K562 (cell line): ENCODE measurements around the gene CREB3L2. TPM values are rescaled to one million over a fixed set of nuclear protein-coding genes. Genes with fewer than 3 reads are reported as not detected.

ENCODE experiments used
- ATAC-seq: fragments of 200-7000 bp; cut with Tn5 transposase; 3 replicates; pipeline ENCODE4 v1.9.1; 2020; ENCODE audit warnings: moderate library complexity
- BruUV-seq: library from RNA; stranded (reverse); fragments of 400-500 nt; replicated peaks from 2 replicates; lab custom pipeline; 2021; lab: Mats Ljungman, UMichigan
- CTCF ChIA-PET: fragments of 300-600 bp; formaldehyde crosslinking; extraction: SDS; loops from one replicate; lab custom pipeline; 2021; ENCODE audit warnings: low intra/inter-chr PET ratio; lab: Yijun Ruan, JAX
- POLR2A ChIA-PET: fragments of 300-600, 350-650 bp; sonication (Branson Sonifier 250); formaldehyde crosslinking; extraction: SDS; loops from one replicate; lab custom pipeline; 2021; ENCODE audit warnings: antibody characterized with exemption, inconsistent platforms; lab: Yijun Ruan, JAX
- DNase-seq, 4 experiments: peaks; one replicate each; pipeline versions ENCODE4 v3.0.0 to v3.0.0-alpha.2; 2011 to 2018; ENCODE audit warnings: low spot score in 3 of 4, mixed read lengths in 3 of 4; ENCODE audit errors: extremely low read depth in 1 of 4
- FAIRE-seq: peaks from 2 replicates; lab custom pipeline; 2011; peaks lifted over from hg19 to GRCh38; lab: Jason Lieb, UNC
- H2AFZ ChIP-seq: 2 replicates; pipeline ENCODE4 v1.6.0; 2011; ENCODE audit warnings: low read depth, low read length, control low read depth, inconsistent platforms
- H3K27ac ChIP-seq: fragments of 200-600 bp; 3 replicates; pipeline ENCODE4 v1.8.0; 2011; ENCODE audit warnings: low read depth, mild to moderate bottlenecking, control low read depth, inconsistent platforms, low read length, moderate library complexity, mixed read lengths; ENCODE audit errors: extremely low read depth
- H3K27me3 ChIP-seq, 2 experiments: fragments of 300-600 bp in 1 of 2; 2 replicates in 1 of 2; 3 replicates in 1 of 2; pipeline versions ENCODE4 v1.6.0 to v1.8.0; 2011; ENCODE audit warnings: inconsistent platforms in 2 of 2, low read length in 2 of 2, mild to moderate bottlenecking in 1 of 2, mixed read lengths in 1 of 2, moderate library complexity in 1 of 2; ENCODE audit not compliant: control insufficient read depth in 2 of 2, insufficient read depth in 2 of 2
- H3K36me3 ChIP-seq: fragments of 300-600 bp; 3 replicates; pipeline ENCODE4 v1.8.0; 2011; ENCODE audit warnings: mild to moderate bottlenecking, low read length, inconsistent platforms; ENCODE audit not compliant: control insufficient read depth, insufficient read depth
- H3K4me1 ChIP-seq, 2 experiments: fragments of 200-600 bp in 1 of 2; replicated peaks in 1 of 2; 2 replicates in 1 of 2; 3 replicates in 1 of 2; pipeline versions ENCODE4 v1.5.1 to v1.8.0; 2011; ENCODE audit warnings: inconsistent platforms in 2 of 2, low read length in 2 of 2, mild to moderate bottlenecking in 1 of 2, mixed read lengths in 1 of 2, moderate library complexity in 1 of 2; ENCODE audit not compliant: control insufficient read depth in 2 of 2, insufficient read depth in 2 of 2
- H3K4me2 ChIP-seq: 2 replicates; pipeline ENCODE4 v1.6.1; 2011; ENCODE audit warnings: low read length, control low read depth, inconsistent platforms, mixed read lengths; ENCODE audit not compliant: insufficient read depth
- H3K4me3 ChIP-seq: fragments of 200-600 bp; sonication (generic), shearing (Covaris generic); 2 replicates; pipeline ENCODE4 v1.5.1; 2016; ENCODE audit warnings: control low read depth, inconsistent platforms
- H3K79me2 ChIP-seq: fragments of 200-600 bp; 3 replicates; pipeline ENCODE4 v1.8.0; 2011; ENCODE audit warnings: low read length, inconsistent platforms; ENCODE audit not compliant: control insufficient read depth, insufficient read depth
- H3K9ac ChIP-seq, 2 experiments: 2 replicates each; pipeline versions ENCODE4 v1.6.0 to v1.6.1; 2011; ENCODE audit warnings: low read depth in 2 of 2, low read length in 2 of 2, control low read depth in 1 of 2, inconsistent platforms in 1 of 2, mild to moderate bottlenecking in 1 of 2, mixed read lengths in 1 of 2; ENCODE audit not compliant: insufficient read depth in 1 of 2
- H3K9me1 ChIP-seq: one replicate; pipeline ENCODE4 v1.6.0; 2011; ENCODE audit warnings: inconsistent platforms, mild to moderate bottlenecking, low read length, moderate library complexity; ENCODE audit not compliant: control insufficient read depth, insufficient read depth
- H3K9me3 ChIP-seq: replicated peaks from 2 replicates; pipeline ENCODE4 v1.5.1; 2011; ENCODE audit warnings: low read depth, low read length, inconsistent platforms; ENCODE audit not compliant: control insufficient read depth, insufficient read depth
- H4K20me1 ChIP-seq: replicated peaks from 2 replicates; pipeline ENCODE4 v1.6.1; 2011; ENCODE audit warnings: low read length, inconsistent platforms, mixed read lengths; ENCODE audit not compliant: control insufficient read depth, insufficient read depth
- BHLHE40 ChIP-seq: IDR thresholded peaks from 2 replicates; pipeline ENCODE4 v1.6.1; 2011; ENCODE audit warnings: low read length, improper control_type of control experiment
- CREB1 ChIP-seq, 2 experiments: sonication (generic) in 1 of 2; formaldehyde crosslinking in 1 of 2; IDR thresholded peaks; 2 replicates each; pipeline versions ENCODE4 v1.6.1 to v1.8.0; 2012 to 2022; ENCODE audit warnings: inconsistent platforms in 1 of 2, mild to moderate bottlenecking in 1 of 2, missing genetic modification reagents in 1 of 2, moderate library complexity in 1 of 2
- CXXC5 ChIP-seq: fragments of 250-450 bp; sonication (Bioruptor Pico); IDR thresholded peaks from 2 replicates; pipeline ENCODE4 v1.8.0; 2022; ENCODE audit warnings: inconsistent platforms, mild to moderate bottlenecking, moderate library complexity
- ELF4 ChIP-seq: fragments of 450-650 bp; formaldehyde crosslinking; IDR thresholded peaks from 2 replicates; pipeline ENCODE4 v1.4.0; 2022; ENCODE audit warnings: missing genetic modification characterization
- ETV6 ChIP-seq, 3 experiments: fragments of 150-350 bp in 1 of 3; sonication (generic) in 1 of 3; formaldehyde crosslinking in 1 of 3; IDR thresholded peaks; 2 replicates each; pipeline versions ENCODE4 v1.6.1 to v1.8.0; 2014 to 2022; ENCODE audit warnings: borderline replicate concordance in 2 of 3, low read depth in 2 of 3, antibody characterized with exemption in 1 of 3, low read length in 1 of 3, mild to moderate bottlenecking in 1 of 3, missing genetic modification reagents in 1 of 3
- FOSL1 ChIP-seq: fragments of 200-800 bp; sonication (Bioruptor generic); conservative IDR thresholded peaks from 2 replicates; pipeline ENCODE4 v1.6.1; 2016; ENCODE audit warnings: missing genetic modification characterization, missing compliant biosample characterization
- MCM2 ChIP-seq: fragments of 450-650 bp; IDR thresholded peaks from 2 replicates; pipeline ENCODE4 v1.6.1; 2017; ENCODE audit warnings: low read depth, mild to moderate bottlenecking
- NR3C1 ChIP-seq: sonication (generic); formaldehyde crosslinking; IDR thresholded peaks from 2 replicates; pipeline ENCODE4 v1.8.1; 2022; ENCODE audit warnings: missing genetic modification reagents
- NUFIP1 ChIP-seq: fragments of 450-650 bp; IDR thresholded peaks from 2 replicates; pipeline ENCODE4 v1.6.1; 2018; ENCODE audit not compliant: partially characterized antibody
- RAD51 ChIP-seq: fragments of 450-650 bp; IDR thresholded peaks from 2 replicates; pipeline ENCODE4 v1.7.1; 2016; ENCODE audit warnings: low read depth, mild to moderate bottlenecking, borderline replicate concordance
- YBX1 ChIP-seq: fragments of 450-650 bp; IDR thresholded peaks from 2 replicates; pipeline ENCODE4 v1.7.1; 2016; ENCODE audit warnings: mild to moderate bottlenecking
- ZKSCAN3 ChIP-seq: fragments of 250-450 bp; sonication (Bioruptor Pico); IDR thresholded peaks from 2 replicates; pipeline ENCODE4 v1.4.0; 2020
- ZNF311 ChIP-seq: fragments of 250-450 bp; sonication (Bioruptor Pico); IDR thresholded peaks from 2 replicates; pipeline ENCODE4 v1.4.0; 2020; ENCODE audit warnings: mild to moderate bottlenecking, moderate library complexity
- ZNF699 ChIP-seq: fragments of 250-450 bp; sonication (Bioruptor Pico); IDR thresholded peaks from 2 replicates; pipeline ENCODE4 v1.8.0; 2021; ENCODE audit warnings: mild to moderate bottlenecking, moderate library complexity; ENCODE audit not compliant: insufficient replicate concordance
- WGBS: fragments of 100-300 bp; shearing (Covaris generic); methylation state at CpG from one replicate; pipeline ENCODE4 v1.1.6; 2016; ENCODE audit warnings: low coverage, mixed read lengths; ENCODE audit not compliant: insufficient coverage; ENCODE audit errors: missing lambda C conversion rate; 5-methylcytosine and 5-hydroxymethylcytosine counted together
- in situ Hi-C: fragments of 300-500 bp; cut with MboI; formaldehyde crosslinking; loops from 4 replicates; pipeline ENCODE4 v1.15.0; 2018; ENCODE audit warnings: inconsistent platforms, mixed read lengths
- intact Hi-C: fragments of 100-400 bp; cut with micrococcal nuclease; formaldehyde crosslinking; loops from 2 replicates; pipeline ENCODE4 v1.14.2; 2022
- polyA plus RNA-seq, 8 experiments: library from polyadenylated mRNA; depleted of rRNA in 4 of 8; stranded (reverse) in 5 of 8; unstranded in 3 of 8; fragments of >200 nt; fragmentation: Nextera tagmentation in 2 of 8; fragmentation: Illumina TruSeq in 1 of 8; extraction: Ambion mirVana in 2 of 8; extraction: Trizol in 1 of 8; gene quantifications; 2 replicates each; pipeline versions ENCODE4 v1.2.1 to v1.2.3, GENCODE V29; 2011 to 2014; ENCODE audit warnings: inconsistent platforms in 1 of 8, missing spikeins in 1 of 8
- total RNA-seq, 7 experiments: library from RNA; depleted of rRNA in 6 of 7; stranded (reverse); fragments of >200 nt in 6 of 7; fragmentation: Illumina TruSeq in 2 of 7; extraction: Trizol in 2 of 7; gene quantifications; 2 replicates each; pipeline versions ENCODE4 v1.2.1 to v1.2.3, GENCODE V29; 2011 to 2021; ENCODE audit warnings: low replicate concordance in 1 of 7
- TF ChIP-seq, protein P1 (sequence below): sonication (generic); formaldehyde crosslinking; IDR thresholded peaks from 2 replicates; pipeline ENCODE4 v1.8.0; 2022; ENCODE audit warnings: missing genetic modification reagents, mild to moderate bottlenecking, borderline replicate concordance
- TF ChIP-seq, protein P2 (sequence below): fragments of 250-450 bp; sonication (Bioruptor Pico); IDR thresholded peaks from 2 replicates; pipeline ENCODE4 v1.9.0; 2021; ENCODE audit warnings: mild to moderate bottlenecking
- TF ChIP-seq, protein P3 (sequence below): fragments of 450-650 bp; formaldehyde crosslinking; IDR thresholded peaks from 2 replicates; pipeline ENCODE4 v1.4.0; 2022; ENCODE audit warnings: missing genetic modification characterization

CREB3L2 gene
- total and polyA plus RNA-seq, 9 of the 15 experiments (the other 6 are each of a cell fraction or from before 2014, with no cell fraction given), result 7.1 to 45.6 (median 15.8) TPM

DNA sequence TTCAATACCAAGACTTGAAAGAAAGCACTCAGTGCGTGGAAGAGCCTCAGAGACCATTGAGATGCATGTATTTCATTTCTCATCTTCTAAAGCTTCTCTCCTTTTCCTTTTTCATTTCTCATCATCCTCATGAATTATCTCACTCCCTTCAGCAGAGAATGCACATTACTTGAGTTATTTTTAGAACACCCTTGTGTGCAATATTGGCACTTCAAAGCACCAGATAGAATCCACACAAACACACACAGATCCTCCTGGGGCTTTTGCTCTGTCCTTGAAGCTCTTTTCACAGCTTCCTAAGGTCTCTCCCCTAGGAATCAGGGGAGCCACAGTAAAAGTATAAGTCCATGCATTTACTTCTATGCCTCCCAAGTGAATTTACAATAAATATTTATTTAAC, 173.4 kb downstream of the CREB3L2 start (continued):
- TF ChIP-seq, protein P1, sequence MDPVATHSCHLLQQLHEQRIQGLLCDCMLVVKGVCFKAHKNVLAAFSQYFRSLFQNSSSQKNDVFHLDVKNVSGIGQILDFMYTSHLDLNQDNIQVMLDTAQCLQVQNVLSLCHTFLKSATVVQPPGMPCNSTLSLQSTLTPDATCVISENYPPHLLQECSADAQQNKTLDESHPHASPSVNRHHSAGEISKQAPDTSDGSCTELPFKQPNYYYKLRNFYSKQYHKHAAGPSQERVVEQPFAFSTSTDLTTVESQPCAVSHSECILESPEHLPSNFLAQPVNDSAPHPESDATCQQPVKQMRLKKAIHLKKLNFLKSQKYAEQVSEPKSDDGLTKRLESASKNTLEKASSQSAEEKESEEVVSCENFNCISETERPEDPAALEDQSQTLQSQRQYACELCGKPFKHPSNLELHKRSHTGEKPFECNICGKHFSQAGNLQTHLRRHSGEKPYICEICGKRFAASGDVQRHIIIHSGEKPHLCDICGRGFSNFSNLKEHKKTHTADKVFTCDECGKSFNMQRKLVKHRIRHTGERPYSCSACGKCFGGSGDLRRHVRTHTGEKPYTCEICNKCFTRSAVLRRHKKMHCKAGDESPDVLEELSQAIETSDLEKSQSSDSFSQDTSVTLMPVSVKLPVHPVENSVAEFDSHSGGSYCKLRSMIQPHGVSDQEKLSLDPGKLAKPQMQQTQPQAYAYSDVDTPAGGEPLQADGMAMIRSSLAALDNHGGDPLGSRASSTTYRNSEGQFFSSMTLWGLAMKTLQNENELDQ (CRISPR knock-in tag), result no peak
- TF ChIP-seq ZKSCAN3 (CRISPR knock-in tag) (no peak), NR3C1 (CRISPR knock-in tag) (no peak), CREB1 (IDR thresholded peaks at IDR 0.05) (no peak), CREB1 (CRISPR knock-in tag; IDR thresholded peaks at IDR 0.05) (no peak)

DNA sequence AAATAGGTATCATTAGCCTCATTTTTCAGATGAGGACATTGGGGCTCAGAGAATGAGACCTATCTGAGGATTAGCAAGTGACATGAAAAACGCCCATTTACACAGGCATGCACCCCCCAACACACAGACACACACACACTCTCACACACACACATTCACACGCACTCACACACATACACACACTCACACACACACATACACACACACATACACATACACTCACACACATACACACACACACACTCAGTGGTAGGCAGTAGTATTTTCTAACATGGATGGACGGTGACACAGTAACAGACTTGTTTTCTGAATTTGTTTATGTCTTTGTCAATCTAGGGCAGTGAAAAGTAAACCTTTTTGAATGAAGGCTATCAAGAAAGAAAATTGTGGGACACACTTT, 176.4 kb downstream of the CREB3L2 start:
- 0% methylated on average over 3 of the region's 3 CpGs for WGBS
- ChIA-PET CTCF (no interaction called here), POLR2A (no interaction called here)
- H3K9me3 ChIP-seq, result no peaks in the 10 kb centered on the region
- in situ Hi-C loops (no loop called here), intact Hi-C loops (no loop called here)
- no peaks in the 10 kb centered on the region for H3K79me2 ChIP-seq
- no peak overlapping the region for H3K27ac ChIP-seq
- no peak for ATAC-seq
- peaks cover 4 to 7% of the 10 kb centered on the region in 2 experiments for H3K27me3 ChIP-seq
- H2AFZ ChIP-seq, result no peak overlapping the region
- no peaks in the 10 kb centered on the region for H3K36me3 ChIP-seq
- FAIRE-seq, result peak; percentile 56
- no peak overlapping the region for H3K9ac ChIP-seq
- H3K4me2 ChIP-seq, result no peak overlapping the region
- H4K20me1 ChIP-seq, result no peaks in the 10 kb centered on the region
- no TSS peak for BruUV-seq
- H3K4me3 ChIP-seq, result no peak overlapping the region
- no peak for DNase-seq
- H3K4me1 ChIP-seq, result no peaks in the 10 kb centered on the region
- no peaks in the 10 kb centered on the region for H3K9me1 ChIP-seq
- TF ChIP-seq ELF4 (CRISPR knock-in tag) (no peak; the same call in 1 of the 2 replicates), ETV6 (IDR thresholded peaks at IDR 0.05; ENCODE audit: borderline replicate concordance in 1 of 2, low read depth in 2 of 2, low read length in 1 of 2) (no peak), ETV6 (CRISPR knock-in tag; IDR thresholded peaks at IDR 0.05; ENCODE audit: borderline replicate concordance) (no peak), FOSL1 (tag) (no peak), MCM2 (no peak), ZNF311 (CRISPR knock-in tag) (no peak), BHLHE40 (no peak), RAD51 (no peak), YBX1 (no peak), NUFIP1 (no peak), CXXC5 (CRISPR knock-in tag) (no peak), ZNF699 (no peak)
- TF ChIP-seq, protein P2, sequence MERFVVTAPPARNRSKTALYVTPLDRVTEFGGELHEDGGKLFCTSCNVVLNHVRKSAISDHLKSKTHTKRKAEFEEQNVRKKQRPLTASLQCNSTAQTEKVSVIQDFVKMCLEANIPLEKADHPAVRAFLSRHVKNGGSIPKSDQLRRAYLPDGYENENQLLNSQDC, result no peak
- TF ChIP-seq, protein P3, sequence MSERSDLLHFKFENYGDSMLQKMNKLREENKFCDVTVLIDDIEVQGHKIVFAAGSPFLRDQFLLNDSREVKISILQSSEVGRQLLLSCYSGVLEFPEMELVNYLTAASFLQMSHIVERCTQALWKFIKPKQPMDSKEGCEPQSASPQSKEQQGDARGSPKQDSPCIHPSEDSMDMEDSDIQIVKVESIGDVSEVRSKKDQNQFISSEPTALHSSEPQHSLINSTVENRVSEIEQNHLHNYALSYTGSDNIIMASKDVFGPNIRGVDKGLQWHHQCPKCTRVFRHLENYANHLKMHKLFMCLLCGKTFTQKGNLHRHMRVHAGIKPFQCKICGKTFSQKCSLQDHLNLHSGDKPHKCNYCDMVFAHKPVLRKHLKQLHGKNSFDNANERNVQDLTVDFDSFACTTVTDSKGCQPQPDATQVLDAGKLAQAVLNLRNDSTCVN (CRISPR knock-in tag), result 0 out of 2 replicates have a peak, but pooled peaks have one; percentile 54
